A549 treated with AZD9567 at 1 μM for 4 hours (cell line): ENCODE results near the gene MC5R. TPM values are rescaled to one million over a fixed set of nuclear protein-coding genes. Genes with fewer than 3 reads are reported as not detected.

Experiments
- total RNA-seq: library from RNA; stranded (reverse); fragments of 200-300 nt; extraction: Qiagen RNA extraction; gene quantifications from 5 replicates; pipeline ENCODE4 v1.2.3, GENCODE V29; 2022; ENCODE audit not compliant: insufficient read depth

The MC5R gene
- total RNA-seq = 0.06 TPM in 1 of 5 replicates, not detected in the others

GRCh38 chr18:13823707-13824395, at the start of gene MC5R:
MC5R (plus strand) TSS chr18:13824149; CDS start chr18:13825766, 1,617 bp downstream.

Other genes with a start within 250 kb of the MC5R start
- gene FAM210A, start 97.6 kb upstream of the MC5R start, total RNA-seq = 25.5 to 28.5 TPM (median 26.4 TPM) in 5 replicates
- gene RNMT, start 97.5 kb upstream of the MC5R start, total RNA-seq = 18.7 to 20.4 TPM (median 19.6 TPM) in 5 replicates
- gene MC2R, start 91.4 kb downstream of the MC5R start, total RNA-seq = not detected in 5 replicates